Measurements from ENCODE around the gene SLC6A11. TPM values are rescaled to one million over a fixed set of nuclear protein-coding genes. Genes with fewer than 3 reads are reported as not detected.

The SLC6A11 gene
- total and polyA plus RNA-seq, 9 donors: under 0.01 to 0.33 (median 0.07) TPM; not detected in 2

GRCh38 chr3:10926811-10927521, 110.9 kb downstream of the SLC6A11 start:
- Histone ChIP-seq H3K27ac (no peak overlapping the region), H3K27me3 (no peaks in the 10 kb centered on the region), H3K9me3 (no peaks in the 10 kb centered on the region), H3K4me3 (no peak overlapping the region), H3K4me1 (ENCODE audit: insufficient read depth) (peaks cover 6% of the 10 kb centered on the region), H3K36me3 (no peaks in the 10 kb centered on the region)
- no peak for TF ChIP-seq POLR2A (IDR thresholded peaks at IDR 0.05)
- 25 to 41% (median 30%) methylated on average over 15 to 16 of the region's 16 CpGs for WGBS, 3 donors
- intact Hi-C loops (cut with DNase I): no loop called here
- no peak for DNase-seq

GRCh38 chr3:10927551-10927950, 111.5 kb downstream of the SLC6A11 start:
- no peaks in the 10 kb centered on the region for H3K36me3 ChIP-seq
- TF ChIP-seq POLR2A (IDR thresholded peaks at IDR 0.05) (no peak), EP300 (IDR thresholded peaks at IDR 0.05) (no peak), CTCF (IDR thresholded peaks at IDR 0.05) (no peak)
- 35 to 64% (median 40%) methylated on average over 4 of the region's 4 CpGs for WGBS, 3 donors
- no peak for DNase-seq
- no peaks in the 10 kb centered on the region for H3K27me3 ChIP-seq
- no peak overlapping the region for H3K27ac ChIP-seq
- intact Hi-C loops (cut with DNase I): no loop called here
- peaks cover 6% of the 10 kb centered on the region for H3K4me1 ChIP-seq (ENCODE audit: insufficient read depth)
- no peak overlapping the region for H3K4me3 ChIP-seq
- H3K9me3 ChIP-seq: no peaks in the 10 kb centered on the region

- 57 to 59% (median 58%) methylated on average over 9 of the region's 9 CpGs for WGBS, 3 donors
- Histone ChIP-seq H3K4me1 (ENCODE audit: insufficient read depth) (peaks cover 6% of the 10 kb centered on the region), H3K27me3 (no peaks in the 10 kb centered on the region), H3K27ac (no peak overlapping the region), H3K36me3 (no peaks in the 10 kb centered on the region), H3K9me3 (no peaks in the 10 kb centered on the region), H3K4me3 (no peak overlapping the region)
- TF ChIP-seq POLR2A (IDR thresholded peaks at IDR 0.05): no peak
- no peak for TF ChIP-seq EP300 (IDR thresholded peaks at IDR 0.05)
- TF ChIP-seq CTCF (IDR thresholded peaks at IDR 0.05): no peak
- no peak for DNase-seq
- intact Hi-C loops (cut with DNase I): no loop called here
Measured at GRCh38 chr3:10928407-10928960, 112.5 kb downstream of the SLC6A11 start.

DNA sequence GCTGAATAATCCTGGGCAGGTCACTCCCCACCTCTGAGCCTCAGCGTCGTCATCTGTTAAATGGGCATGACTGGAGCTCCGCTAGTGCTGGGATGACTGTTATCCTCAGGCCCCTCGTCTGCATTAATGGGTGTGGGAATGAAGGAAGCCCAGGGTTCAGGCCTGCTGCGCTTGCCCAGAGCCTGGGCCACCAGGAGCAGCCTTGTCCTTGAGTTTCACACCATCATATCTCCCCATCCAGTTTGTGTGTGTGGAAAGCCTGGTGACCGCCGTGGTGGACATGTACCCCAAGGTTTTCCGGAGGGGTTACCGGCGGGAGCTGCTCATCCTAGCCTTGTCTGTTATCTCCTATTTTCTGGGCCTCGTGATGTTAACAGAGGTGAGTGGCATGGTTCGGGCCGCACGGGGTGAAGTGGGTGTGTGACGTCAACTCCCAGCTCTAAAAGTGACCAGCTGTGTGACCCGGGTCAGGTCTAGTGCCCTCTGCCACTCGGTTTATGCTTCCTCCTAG, 113.0 kb downstream of the SLC6A11 start:
- no peak overlapping the region for H3K4me3 ChIP-seq
- TF ChIP-seq POLR2A (IDR thresholded peaks at IDR 0.05): no peak
- no peak for TF ChIP-seq EP300 (IDR thresholded peaks at IDR 0.05)
- no peak for TF ChIP-seq CTCF (IDR thresholded peaks at IDR 0.05)
- H3K27ac ChIP-seq: no peak overlapping the region
- intact Hi-C loops (cut with DNase I): no loop called here
- no peaks in the 10 kb centered on the region for H3K27me3 ChIP-seq
- DNase-seq: no peak
- 89 to 93% (median 90%) methylated on average over 17 of the region's 17 CpGs for WGBS, 3 donors
- H3K36me3 ChIP-seq: no peaks in the 10 kb centered on the region
- H3K4me1 ChIP-seq (ENCODE audit: insufficient read depth): peaks cover 7% of the 10 kb centered on the region
- no peaks in the 10 kb centered on the region for H3K9me3 ChIP-seq
